ENCODE data around the gene PRRT1. TPM values are rescaled to one million over a fixed set of nuclear protein-coding genes. Genes with fewer than 3 reads are reported as not detected.

PRRT1 gene
- total RNA-seq, 2 donors from 2014 or later, result 2.0 to 3.0 TPM

GRCh38 chr6:32116674-32117073, 35.1 kb downstream of the PRRT1 start:
- peaks cover 47% of the 10 kb centered on the region for H3K36me3 Mint-ChIP-seq (ENCODE audit: low read depth)
- no peak overlapping the region for H3K27ac ChIP-seq (ENCODE audit: low read depth, low read length)
- peak; percentile 73 for TF ChIP-seq CTCF (conservative IDR thresholded peaks at IDR 0.05)

GRCh38 chr6:32115623-32116022, 36.1 kb downstream of the PRRT1 start:
- Histone ChIP-seq H3K9me3 (ENCODE audit: control insufficient read depth, low read length) (no peaks in the 10 kb centered on the region), H3K9ac (ENCODE audit: extremely low read depth, low read length, poor library complexity, severe bottlenecking) (no peak overlapping the region), H3K4me3 (ENCODE audit: low read length) (no peak overlapping the region), H3K27me3 (ENCODE audit: control insufficient read depth, insufficient read depth, low read length, poor library complexity, severe bottlenecking) (no peaks in the 10 kb centered on the region), H3K4me1 (ENCODE audit: control insufficient read depth, insufficient read depth, low read length) (peaks cover 4% of the 10 kb centered on the region), H3K27ac (ENCODE audit: low read depth, low read length) (no peak overlapping the region), H3K36me3 (ENCODE audit: control insufficient read depth, insufficient read depth, low read length) (peaks cover 45% of the 10 kb centered on the region)
- no peak for DNase-seq
- Mint-ChIP-seq H3K36me3 (ENCODE audit: low read depth) (peaks cover 38% of the 10 kb centered on the region), H3K4me1 (peaks cover 7% of the 10 kb centered on the region), H3K9me3 (no peaks in the 10 kb centered on the region), H3K27me3 (ENCODE audit: insufficient read depth) (no peaks in the 10 kb centered on the region), H3K27ac (no peak overlapping the region), H3K4me3 (no peak overlapping the region)
- TF ChIP-seq CTCF (conservative IDR thresholded peaks at IDR 0.05), result no peak
- WGBS, 2 experiments (ENCODE audit: insufficient coverage in 1 of 2, insufficient read length in 1 of 2), result 89 to 100% methylated on average over 1 to 6 of the region's 6 CpGs

More at GRCh38 chr6:32116674-32117073, 35.1 kb downstream of the PRRT1 start:
- H3K9me3 ChIP-seq (ENCODE audit: control insufficient read depth, low read length), result no peaks in the 10 kb centered on the region
- H3K4me3 Mint-ChIP-seq, result no peak overlapping the region
- peaks cover 7% of the 10 kb centered on the region for H3K4me1 Mint-ChIP-seq
- no peak overlapping the region for H3K27ac Mint-ChIP-seq
- peaks cover 4% of the 10 kb centered on the region for H3K4me1 ChIP-seq (ENCODE audit: control insufficient read depth, insufficient read depth, low read length)
- WGBS, 2 experiments (ENCODE audit: insufficient coverage in 1 of 2, insufficient read length in 1 of 2), result 85 to 97% methylated on average over 7 of the region's 7 CpGs
- H3K27me3 ChIP-seq (ENCODE audit: control insufficient read depth, insufficient read depth, low read length, poor library complexity, severe bottlenecking), result no peaks in the 10 kb centered on the region
- no peak overlapping the region for H3K4me3 ChIP-seq (ENCODE audit: low read length)
- no peaks in the 10 kb centered on the region for H3K9me3 Mint-ChIP-seq
- no peaks in the 10 kb centered on the region for H3K27me3 Mint-ChIP-seq (ENCODE audit: insufficient read depth)
- H3K36me3 ChIP-seq (ENCODE audit: control insufficient read depth, insufficient read depth, low read length), result peaks cover 53% of the 10 kb centered on the region
- DNase-seq, result peak; percentile 76
- no peak overlapping the region for H3K9ac ChIP-seq (ENCODE audit: extremely low read depth, low read length, poor library complexity, severe bottlenecking)

GRCh38 chr6:32114796-32115195, 36.9 kb downstream of the PRRT1 start:
- no peaks in the 10 kb centered on the region for H3K27me3 ChIP-seq (ENCODE audit: control insufficient read depth, insufficient read depth, low read length, poor library complexity, severe bottlenecking)
- peak overlapping the region; percentile 80 for H3K27ac Mint-ChIP-seq
- peaks cover 34% of the 10 kb centered on the region for H3K36me3 Mint-ChIP-seq (ENCODE audit: low read depth)
- no peaks in the 10 kb centered on the region for H3K9me3 ChIP-seq (ENCODE audit: control insufficient read depth, low read length)
- no peak overlapping the region for H3K9ac ChIP-seq (ENCODE audit: extremely low read depth, low read length, poor library complexity, severe bottlenecking)
- H3K27ac ChIP-seq (ENCODE audit: low read depth, low read length), result no peak overlapping the region
- H3K27me3 Mint-ChIP-seq (ENCODE audit: insufficient read depth), result peaks cover 2% of the 10 kb centered on the region
- no peak for DNase-seq
- 81 to 93% methylated on average over 5 to 8 of the region's 8 CpGs for WGBS, 2 experiments (ENCODE audit: insufficient coverage in 1 of 2, insufficient read length in 1 of 2)
- H3K4me1 ChIP-seq (ENCODE audit: control insufficient read depth, insufficient read depth, low read length), result peaks cover 4% of the 10 kb centered on the region
- no peak for TF ChIP-seq CTCF (conservative IDR thresholded peaks at IDR 0.05)
- no peak overlapping the region for H3K4me3 ChIP-seq (ENCODE audit: low read length)
- H3K4me1 Mint-ChIP-seq, result peaks cover 7% of the 10 kb centered on the region
- no peaks in the 10 kb centered on the region for H3K9me3 Mint-ChIP-seq
- H3K36me3 ChIP-seq (ENCODE audit: control insufficient read depth, insufficient read depth, low read length), result peaks cover 42% of the 10 kb centered on the region
- H3K4me3 Mint-ChIP-seq, result no peak overlapping the region

All from endodermal cell (in vitro differentiated cells).